ENCODE results near the gene PRRT4. TPM values are rescaled to one million over a fixed set of nuclear protein-coding genes. Genes with fewer than 3 reads are reported as not detected.

PRRT4 gene
- total RNA-seq, 1 experiment from 2014 or later = not detected

- Mint-ChIP-seq H3K4me1 (ENCODE audit: low read depth, unreplicated experiment) (no peaks in the 10 kb centered on the region), H3K36me3 (ENCODE audit: insufficient read depth, unreplicated experiment) (peaks cover 16% of the 10 kb centered on the region), H3K27me3 (ENCODE audit: unreplicated experiment) (no peaks in the 10 kb centered on the region), H3K4me3 (ENCODE audit: low read depth, unreplicated experiment) (no peak overlapping the region), H3K27ac (ENCODE audit: unreplicated experiment) (no peak overlapping the region), H3K9me3 (ENCODE audit: low read depth, unreplicated experiment) (no peaks in the 10 kb centered on the region)
- intact Hi-C loops (cut with micrococcal nuclease; ENCODE audit: unreplicated experiment) = no loop called here
- CTCF ChIA-PET = no interaction called here
- no peak for TF ChIP-seq CTCF (IDR thresholded peaks at IDR 0.05; ENCODE audit: unreplicated experiment)
- DNase-seq = no peak
- no TSS peak for BruUV-seq (replicated peaks)
Measured at GRCh38 chr7:128303133-128303532, 58.4 kb downstream of the PRRT4 start.

DNA sequence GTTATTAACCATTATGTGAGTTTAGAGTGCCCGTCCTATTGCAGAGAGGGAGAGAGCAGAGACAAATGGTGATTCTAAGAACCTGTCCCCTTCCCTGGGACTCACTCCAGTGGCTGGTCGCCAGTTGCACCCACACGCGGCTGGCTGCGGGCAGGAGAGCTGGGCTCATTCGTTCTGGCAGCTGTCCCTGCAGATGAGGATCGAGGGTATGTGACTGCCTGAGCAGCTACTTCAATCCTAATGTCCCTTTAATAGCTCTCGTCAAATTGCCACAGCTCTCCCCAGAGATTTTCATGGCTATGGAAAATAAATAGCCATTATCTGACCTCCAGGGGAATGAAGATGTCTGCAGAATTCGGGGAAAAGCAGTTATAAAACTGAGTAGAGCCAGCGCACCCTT, 59.4 kb downstream of the PRRT4 start:
- H3K4me1 Mint-ChIP-seq (ENCODE audit: low read depth, unreplicated experiment) = no peaks in the 10 kb centered on the region
- no peaks in the 10 kb centered on the region for H3K27me3 Mint-ChIP-seq (ENCODE audit: unreplicated experiment)
- DNase-seq = no peak
- intact Hi-C loops (cut with micrococcal nuclease; ENCODE audit: unreplicated experiment) = no loop called here
- no TSS peak for BruUV-seq (replicated peaks)
- TF ChIP-seq CTCF (IDR thresholded peaks at IDR 0.05; ENCODE audit: unreplicated experiment) = no peak
- H3K27ac Mint-ChIP-seq (ENCODE audit: unreplicated experiment) = no peak overlapping the region
- H3K9me3 Mint-ChIP-seq (ENCODE audit: low read depth, unreplicated experiment) = no peaks in the 10 kb centered on the region
- CTCF ChIA-PET = no interaction called here
- no peak overlapping the region for H3K4me3 Mint-ChIP-seq (ENCODE audit: low read depth, unreplicated experiment)
- H3K36me3 Mint-ChIP-seq (ENCODE audit: insufficient read depth, unreplicated experiment) = peaks cover 14% of the 10 kb centered on the region

Other genes with a start within 250 kb of the PRRT4 start
- not detected in 2 replicates for gene LEP, start 120.4 kb downstream of the PRRT4 start, total RNA-seq (2022)
- 49.3 and 49.9 TPM in 2 replicates for gene RBM28, start 17.8 kb downstream of the PRRT4 start, total RNA-seq (2022)
- 57.1 and 57.3 TPM in 2 replicates for gene IMPDH1, start 48.3 kb upstream of the PRRT4 start, total RNA-seq (2022)
- 14.5 and 17.4 TPM in 2 replicates for gene HILPDA, start 94.2 kb upstream of the PRRT4 start, total RNA-seq (2022)
- gene METTL2B, start 115.1 kb upstream of the PRRT4 start, total RNA-seq (2022) = 29.7 and 30.0 TPM in 2 replicates

Data from Calu3 (cell line).